Thymus (tissue), 11 donors: ENCODE results near the gene FKBP7. TPM values are rescaled to one million over a fixed set of nuclear protein-coding genes. Genes with fewer than 3 reads are reported as not detected.

Experiments
- DNase-seq, 9 donors: peaks; one replicate each; pipeline ENCODE4 v3.0.0-alpha.2; 2013; ENCODE audit warnings: low spot score in 9 of 9, low read depth in 6 of 9, missing footprints in 1 of 9
- H3K27ac ChIP-seq, 2 donors: one replicate each; pipeline ENCODE4 v1.5.1; 2013; ENCODE audit warnings: control low read depth in 1 of 2, low read depth in 1 of 2, low read length in 1 of 2, mild to moderate bottlenecking in 1 of 2, moderate library complexity in 1 of 2
- H3K27me3 ChIP-seq, 2 donors: one replicate each; pipeline ENCODE4 v1.5.1; 2013; ENCODE audit warnings: low read length in 1 of 2; ENCODE audit not compliant: control insufficient read depth in 2 of 2, insufficient read depth in 1 of 2
- H3K36me3 ChIP-seq, 2 donors: one replicate each; pipeline ENCODE4 v1.5.1; 2013; ENCODE audit warnings: low read length in 1 of 2, mild to moderate bottlenecking in 1 of 2, moderate library complexity in 1 of 2; ENCODE audit not compliant: control insufficient read depth in 2 of 2, insufficient read depth in 2 of 2
- H3K4me1 ChIP-seq, 2 donors: one replicate each; pipeline ENCODE4 v1.5.1; 2013; ENCODE audit warnings: low read length in 2 of 2; ENCODE audit not compliant: control insufficient read depth in 2 of 2, insufficient read depth in 2 of 2
- H3K4me3 ChIP-seq, 2 donors: one replicate each; pipeline ENCODE4 v1.5.1; 2013; ENCODE audit warnings: low read length in 2 of 2, control low read depth in 1 of 2, mild to moderate bottlenecking in 1 of 2
- H3K9me3 ChIP-seq, 2 donors: one replicate each; pipeline ENCODE4 v1.5.1; 2013; ENCODE audit warnings: low read length in 1 of 2, mild to moderate bottlenecking in 1 of 2; ENCODE audit not compliant: control insufficient read depth in 2 of 2, insufficient read depth in 1 of 2
- WGBS: extraction: QIAGEN DNeasy Blood & Tissue Kit; methylation state at CpG from one replicate; pipeline ENCODE4 v1.1.7; 2013; 5-methylcytosine and 5-hydroxymethylcytosine counted together
- polyA plus RNA-seq: library from polyadenylated mRNA; stranded (reverse); fragments of 200-250 nt; gene quantifications from one replicate; pipeline ENCODE4 v1.2.3, GENCODE V29; 2013
- total RNA-seq: library from RNA; stranded (reverse); fragments of 120-200 nt; gene quantifications from one replicate; pipeline ENCODE4 v1.2.4, GENCODE V29; 2013
- donor health status: healthy.

The FKBP7 gene
- total and polyA plus RNA-seq, 2 donors, result 6.5 to 7.4 TPM

GRCh38 chr2:178521304-178522150 lies 43.1 kb upstream of the FKBP7 start:
- H3K27me3 ChIP-seq, result no peaks in the 10 kb centered on the region
- WGBS, result 96% methylated on average over 11 of the region's 11 CpGs

GRCh38 chr2:178517496-178517895 lies 39.1 kb upstream of the FKBP7 start:
- Histone ChIP-seq H3K4me3 (no peak overlapping the region), H3K27ac (no peak overlapping the region), H3K4me1 (no peaks in the 10 kb centered on the region), H3K36me3 (peaks cover 0 to 7% of the 10 kb centered on the region in 2 donors), H3K9me3 (no peaks in the 10 kb centered on the region), H3K27me3 (no peaks in the 10 kb centered on the region)
- WGBS, result 94% methylated on average over 1 of the region's 1 CpG
- DNase-seq, result no peak

More at GRCh38 chr2:178521304-178522150, 43.1 kb upstream of the FKBP7 start:
- Histone ChIP-seq H3K36me3 (peaks cover 0 to 7% of the 10 kb centered on the region in 2 donors), H3K27ac (no peak overlapping the region), H3K4me1 (peaks cover 0 to 4% of the 10 kb centered on the region in 2 donors), H3K9me3 (peaks cover 0 to 6% of the 10 kb centered on the region in 2 donors), H3K4me3 (no peak overlapping the region)
- no peak for DNase-seq

- H3K36me3 ChIP-seq, result peaks cover 1 to 9% of the 10 kb centered on the region in 2 donors
Observed at GRCh38 chr2:178514664-178515063, 36.3 kb upstream of the FKBP7 start.

GRCh38 chr2:178513876-178514275 lies 35.5 kb upstream of the FKBP7 start:
- Histone ChIP-seq H3K4me3 (no peak overlapping the region), H3K36me3 (peaks cover 4 to 7% of the 10 kb centered on the region in 2 donors), H3K27me3 (no peaks in the 10 kb centered on the region), H3K4me1 (no peaks in the 10 kb centered on the region), H3K9me3 (no peaks in the 10 kb centered on the region), H3K27ac (no peak overlapping the region)
- 98% methylated on average over 4 of the region's 4 CpGs for WGBS
- no peak for DNase-seq

More at GRCh38 chr2:178514664-178515063, 36.3 kb upstream of the FKBP7 start:
- DNase-seq, result peak in 1 of 9 donors; percentile 28
- H3K4me3 ChIP-seq, result no peak overlapping the region
- H3K27me3 ChIP-seq, result no peaks in the 10 kb centered on the region
- no peak overlapping the region for H3K27ac ChIP-seq
- H3K9me3 ChIP-seq, result no peaks in the 10 kb centered on the region
- H3K4me1 ChIP-seq, result no peaks in the 10 kb centered on the region
- 90% methylated on average over 2 of the region's 2 CpGs for WGBS

GRCh38 chr2:178512484-178512883 lies 34.1 kb upstream of the FKBP7 start:
- WGBS, result 100% methylated on average over 2 of the region's 2 CpGs
- Histone ChIP-seq H3K36me3 (peaks cover 3 to 4% of the 10 kb centered on the region in 2 donors), H3K4me1 (no peaks in the 10 kb centered on the region), H3K9me3 (no peaks in the 10 kb centered on the region), H3K27me3 (no peaks in the 10 kb centered on the region), H3K27ac (no peak overlapping the region), H3K4me3 (no peak overlapping the region)
- DNase-seq, result no peak

GRCh38 chr2:178510384-178510783 lies 32.0 kb upstream of the FKBP7 start:
- Histone ChIP-seq H3K27me3 (no peaks in the 10 kb centered on the region), H3K36me3 (peaks cover 3 to 6% of the 10 kb centered on the region in 2 donors), H3K4me1 (no peaks in the 10 kb centered on the region), H3K27ac (no peak overlapping the region), H3K4me3 (no peak overlapping the region), H3K9me3 (no peaks in the 10 kb centered on the region)
- no peak for DNase-seq
- WGBS, result over 99% methylated on average over 6 of the region's 6 CpGs

GRCh38 chr2:178508646-178509045 lies 30.2 kb upstream of the FKBP7 start:
- H3K36me3 ChIP-seq, result peaks cover 3 to 10% of the 10 kb centered on the region in 2 donors

GRCh38 chr2:178506949-178507348 lies 28.5 kb upstream of the FKBP7 start:
- no peaks in the 10 kb centered on the region for H3K27me3 ChIP-seq
- no peak for DNase-seq
- peaks cover 3 to 27% of the 10 kb centered on the region in 2 donors for H3K36me3 ChIP-seq
- H3K9me3 ChIP-seq, result no peaks in the 10 kb centered on the region
- no peak overlapping the region for H3K4me3 ChIP-seq
- H3K27ac ChIP-seq, result no peak overlapping the region
- no peaks in the 10 kb centered on the region for H3K4me1 ChIP-seq
- WGBS, result 100% methylated on average over 1 of the region's 1 CpG

More at GRCh38 chr2:178508646-178509045, 30.2 kb upstream of the FKBP7 start:
- no peak overlapping the region for H3K27ac ChIP-seq
- no peaks in the 10 kb centered on the region for H3K27me3 ChIP-seq
- WGBS, result 99% methylated on average over 2 of the region's 2 CpGs
- H3K4me1 ChIP-seq, result no peaks in the 10 kb centered on the region
- no peak for DNase-seq
- no peak overlapping the region for H3K4me3 ChIP-seq
- no peaks in the 10 kb centered on the region for H3K9me3 ChIP-seq

GRCh38 chr2:178506524-178506923 lies 28.1 kb upstream of the FKBP7 start:
- H3K9me3 ChIP-seq, result no peaks in the 10 kb centered on the region
- DNase-seq, result no peak
- peaks cover 3 to 31% of the 10 kb centered on the region in 2 donors for H3K36me3 ChIP-seq
- H3K27ac ChIP-seq, result no peak overlapping the region
- no peak overlapping the region for H3K4me3 ChIP-seq
- H3K4me1 ChIP-seq, result no peaks in the 10 kb centered on the region
- WGBS, result 98% methylated on average over 2 of the region's 2 CpGs
- no peaks in the 10 kb centered on the region for H3K27me3 ChIP-seq
